GM19455 (cell line): Measurements from ENCODE around the gene VDR.

ENCODE experiments used
- ATAC-seq: cut with Tn5 transposase; IDR thresholded peaks from one replicate; pipeline ENCODE4 v1.9.1; 2021; ENCODE audit not compliant: unreplicated experiment

VDR gene

GRCh38 chr12:47904713-47905709 lies at the start of gene VDR:
TSS of gene VDR (minus strand) at chr12:47904994. CDS start at chr12:47879113, 25,881 bp downstream.
- peak; percentile 83 for ATAC-seq

- no peak for ATAC-seq
These were observed 49.3 kb upstream of the VDR start for GRCh38 chr12:47954058-47954457.

DNA sequence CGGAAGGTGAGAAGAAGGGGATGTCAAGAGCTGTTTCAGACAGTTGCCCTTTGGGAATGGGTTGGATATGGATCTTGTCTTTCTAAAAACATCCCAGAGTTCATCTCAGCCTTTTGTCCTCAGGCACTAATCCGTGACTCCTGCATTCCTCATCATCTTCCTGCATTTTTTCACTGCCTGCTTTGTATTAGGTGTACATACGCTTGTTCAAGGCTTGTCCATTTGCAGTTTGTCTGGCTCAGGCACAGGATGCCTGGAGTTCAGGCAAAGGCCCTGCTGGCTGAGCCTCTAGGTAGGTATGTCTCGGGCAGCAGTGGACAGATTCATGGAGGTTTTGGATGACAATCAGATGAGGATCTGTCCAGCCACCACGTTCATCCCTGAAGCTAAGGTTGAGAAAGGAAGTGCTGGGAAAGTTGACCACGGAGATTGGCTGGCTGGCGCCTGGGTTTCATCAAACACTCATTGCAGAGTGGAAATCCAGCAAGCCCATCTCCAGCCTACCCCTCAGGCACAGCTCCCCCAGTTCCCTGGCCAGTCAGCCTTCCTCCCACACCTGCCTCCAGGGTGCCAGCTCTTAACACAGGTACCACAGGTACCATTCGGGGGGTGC lies 46.2 kb upstream of the VDR start:
- no peak for ATAC-seq

DNA sequence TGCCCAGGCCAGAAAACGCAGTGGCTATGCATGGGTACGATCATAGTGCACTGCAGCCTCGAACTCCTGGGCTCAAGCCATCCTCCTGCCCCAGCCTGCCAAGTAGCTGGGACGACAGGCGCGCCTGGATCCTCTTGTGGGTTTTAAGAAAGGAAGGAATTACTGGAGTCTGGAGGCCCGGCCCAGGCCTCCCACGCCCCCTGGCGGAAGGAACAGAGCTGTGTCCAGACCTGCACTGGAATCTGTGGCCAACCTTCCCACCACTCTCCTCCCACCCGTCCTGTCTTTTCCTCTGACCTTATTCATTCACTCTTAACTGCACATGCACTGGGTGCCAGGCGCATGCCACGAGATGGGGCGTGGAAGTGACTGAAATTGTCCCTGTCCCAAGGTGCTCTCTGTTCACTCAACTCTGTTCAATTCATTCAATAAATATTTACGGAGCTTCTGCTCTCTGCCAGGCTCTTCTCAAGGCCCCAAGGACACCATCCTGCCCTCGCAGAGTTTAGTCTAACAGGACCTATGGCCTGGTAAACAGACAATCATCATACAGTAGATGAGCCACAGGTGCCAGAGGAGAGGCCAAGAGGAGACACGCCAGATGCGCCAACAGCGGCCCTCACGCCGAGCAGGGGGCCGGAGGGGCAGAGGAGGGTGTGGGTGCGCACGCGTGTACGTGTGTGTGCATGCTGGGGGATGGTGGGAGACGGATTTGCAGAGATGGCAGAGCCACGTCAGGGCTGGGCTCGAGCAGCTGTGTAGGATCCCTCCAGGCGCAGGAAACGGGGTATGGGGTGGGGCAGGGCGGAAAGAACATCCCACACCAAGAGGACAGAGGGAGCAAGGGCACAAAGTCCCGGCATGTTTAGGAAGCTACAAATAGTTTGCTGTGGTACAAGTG lies 44.9 kb upstream of the VDR start:
- ATAC-seq, result peak; percentile 69

DNA sequence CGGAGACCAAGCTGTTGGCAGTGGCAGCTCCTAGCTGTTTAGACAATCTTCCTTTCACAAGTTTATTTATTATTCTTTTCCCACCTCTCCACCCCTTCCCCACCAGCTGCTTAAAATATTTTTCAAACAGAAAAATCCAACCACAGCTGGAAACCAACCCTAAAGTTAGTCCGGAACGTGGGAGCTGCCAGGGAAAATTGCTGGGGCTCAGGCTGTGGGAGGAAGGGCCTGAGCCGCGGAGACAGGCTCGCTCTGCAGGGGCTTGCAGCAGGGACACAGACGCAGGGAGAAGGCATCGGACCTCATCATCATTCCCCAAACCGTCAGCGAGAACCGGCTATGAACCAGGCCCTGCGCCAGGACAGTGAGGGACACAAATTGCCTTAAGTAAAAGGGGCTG lies 42.5 kb upstream of the VDR start:
- no peak for ATAC-seq

- ATAC-seq, result no peak
These were observed 41.9 kb upstream of the VDR start for GRCh38 chr12:47946413-47947323.

GRCh38 chr12:47945341-47945728 lies 40.5 kb upstream of the VDR start:
- no peak for ATAC-seq

GRCh38 chr12:47944685-47945340 lies 40.0 kb upstream of the VDR start:
- ATAC-seq, result no peak

- ATAC-seq, result no peak
These were observed 39.0 kb upstream of the VDR start for GRCh38 chr12:47943623-47944340.

- ATAC-seq, result no peak
These were observed 37.9 kb upstream of the VDR start for GRCh38 chr12:47942614-47943225.

DNA sequence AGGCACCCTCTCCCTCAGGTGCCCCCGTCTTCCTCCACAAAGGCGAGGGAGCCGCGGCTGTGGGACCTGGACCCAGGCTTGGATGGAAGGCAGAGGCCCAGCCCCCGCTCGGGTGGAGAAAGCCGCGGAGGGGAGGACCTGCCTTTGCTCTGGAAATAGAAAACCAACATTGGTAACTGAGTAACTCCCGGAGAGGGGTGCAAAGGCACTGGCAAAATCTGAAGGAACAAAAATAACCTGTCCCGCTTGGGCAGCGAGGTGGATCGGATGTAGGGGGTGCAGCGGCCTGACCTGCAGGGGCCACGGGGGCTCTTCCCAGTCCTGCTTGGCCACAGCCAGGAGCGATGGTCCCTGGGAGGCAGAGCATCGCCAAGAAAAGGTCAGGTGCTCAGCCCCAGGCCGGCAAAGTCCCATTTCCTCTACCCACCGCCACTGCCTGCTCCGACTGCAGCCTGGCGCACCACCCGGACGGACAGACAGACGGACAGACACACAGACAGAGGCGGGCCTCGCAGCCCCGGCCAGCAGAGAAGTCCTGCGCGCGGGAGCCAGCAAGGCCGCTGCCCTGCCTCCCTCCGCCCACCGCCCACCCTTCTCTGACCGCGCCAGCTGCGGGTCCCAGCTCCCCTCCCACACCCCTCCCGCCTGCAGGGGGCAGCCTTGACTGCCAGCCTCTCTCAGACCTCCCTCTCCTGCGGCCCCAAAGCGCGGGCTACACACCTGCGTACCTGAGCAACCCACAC lies 37.2 kb upstream of the VDR start:
- no peak for ATAC-seq

DNA sequence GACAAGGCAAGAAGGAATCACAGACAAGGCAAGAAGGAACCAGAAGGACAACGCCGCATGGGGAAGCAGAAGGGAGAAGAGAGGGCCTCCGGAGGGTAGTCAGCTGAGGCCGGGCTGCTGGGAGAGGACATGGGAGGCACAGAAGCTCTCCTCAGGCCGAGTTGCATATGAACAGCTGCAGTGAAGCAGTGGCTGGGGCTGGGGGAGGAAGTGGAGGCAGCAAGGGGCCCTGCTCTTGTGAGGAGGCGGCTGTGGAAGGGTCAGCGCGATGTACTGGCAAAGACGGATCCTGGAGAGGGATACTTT lies 36.6 kb upstream of the VDR start:
- ATAC-seq, result no peak

DNA sequence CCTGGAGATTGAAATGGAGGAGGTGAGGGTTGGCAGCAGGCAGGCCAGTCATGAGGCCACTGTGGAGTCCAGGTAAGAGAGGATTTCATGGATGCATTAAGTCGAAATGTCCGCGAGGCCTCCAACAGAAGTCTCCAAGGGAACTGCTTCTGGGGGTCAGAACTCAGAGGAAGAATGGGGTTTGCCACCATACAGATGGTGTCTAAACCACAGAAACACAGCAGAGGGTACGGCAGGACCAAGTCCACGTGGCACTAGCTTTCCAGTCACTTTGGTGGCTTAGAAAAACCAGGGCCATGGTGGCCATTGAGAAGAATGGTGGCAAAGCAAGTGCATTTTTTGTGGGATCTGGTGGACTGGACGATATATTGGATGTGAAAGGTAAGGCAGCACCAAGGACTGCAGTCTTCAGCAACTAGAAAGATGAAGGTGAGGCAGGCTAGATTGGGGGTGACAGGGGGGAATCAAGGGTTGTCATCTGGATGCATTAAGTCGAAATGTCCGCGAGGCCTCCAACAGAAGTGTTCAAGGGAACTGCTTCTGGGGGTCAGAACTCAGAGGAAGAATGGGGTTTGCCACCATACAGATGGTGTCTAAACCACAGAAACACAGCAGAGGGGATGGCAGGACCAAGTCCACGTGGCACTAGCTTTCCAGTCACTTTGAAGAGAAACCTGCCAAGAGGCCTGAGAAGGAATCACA lies 36.1 kb upstream of the VDR start:
- ATAC-seq, result no peak

GRCh38 chr12:47939009-47939601 lies 34.3 kb upstream of the VDR start:
- ATAC-seq, result no peak

GRCh38 chr12:47938594-47938993 lies 33.8 kb upstream of the VDR start:
- no peak for ATAC-seq

GRCh38 chr12:47938093-47938492 lies 33.3 kb upstream of the VDR start:
- ATAC-seq, result no peak

DNA sequence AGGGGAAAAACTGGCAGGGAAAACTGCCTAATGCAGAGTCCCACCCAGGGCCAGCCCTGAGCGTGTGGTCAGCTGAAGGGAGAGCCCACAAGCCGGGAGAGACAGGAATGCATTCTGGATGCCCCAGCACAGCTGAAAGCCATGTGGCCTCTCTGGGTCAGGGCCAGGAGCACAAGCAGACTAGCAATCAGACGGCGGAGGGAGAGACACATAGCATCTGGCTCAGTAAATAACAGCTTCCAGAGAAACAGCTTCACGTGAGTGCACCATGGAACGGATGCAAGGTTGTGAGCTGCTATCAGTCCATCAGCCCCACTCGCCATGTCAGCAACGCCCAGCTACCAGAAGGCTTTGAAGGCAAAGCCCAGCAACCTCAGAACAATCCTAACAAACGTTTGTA lies 30.4 kb upstream of the VDR start:
- no peak for ATAC-seq
